ENCODE measurements around the gene MRPS24.

DNA sequence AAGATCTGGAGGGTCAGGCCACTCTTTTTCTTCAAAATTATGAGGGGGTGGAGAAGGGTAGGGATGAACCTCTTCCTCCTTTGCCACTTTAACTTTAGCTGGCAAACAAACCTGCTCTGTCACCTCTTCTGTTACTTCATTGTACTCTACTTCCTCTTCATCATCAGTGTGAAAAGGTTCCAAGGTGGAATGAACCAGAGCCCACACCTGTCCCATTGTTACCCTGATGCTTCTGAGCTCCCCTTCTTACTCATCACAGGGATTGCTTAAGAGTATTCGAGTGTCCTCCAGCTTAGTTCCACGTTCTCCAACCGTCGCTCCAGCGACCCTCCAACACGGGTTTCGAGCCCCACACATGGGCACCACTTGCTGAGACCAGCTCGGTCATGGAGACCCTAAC lies 5.2 kb downstream of the MRPS24 start:
- TF ChIP-seq CTCF (IDR thresholded peaks at IDR 0.05) = no peak
- no peak for TF ChIP-seq POLR2A (IDR thresholded peaks at IDR 0.05)
